HepG2 (cell line): Measurements from ENCODE around the gene PDE2A.

Experiments
- JUND ChIP-seq: sonication (generic); formaldehyde crosslinking; IDR thresholded peaks from 2 replicates; pipeline ENCODE4 v1.8.0; 2022; ENCODE audit warnings: mild to moderate bottlenecking, missing genetic modification reagents
- SMC3 ChIP-seq: IDR thresholded peaks from 2 replicates; pipeline ENCODE4 v1.6.1; 2011; ENCODE audit warnings: low read length, improper control_type of control experiment
- ZNF138 ChIP-seq: sonication (generic); formaldehyde crosslinking; IDR thresholded peaks from 2 replicates; pipeline ENCODE4 v1.5.0; 2020; ENCODE audit warnings: mild to moderate bottlenecking, low read depth, missing genetic modification reagents
- TF ChIP-seq, protein P1 (sequence below), 2 experiments: IDR thresholded peaks; 2 replicates each; pipeline ENCODE4 v1.6.1; 2011 to 2012; ENCODE audit warnings: low read length in 2 of 2, borderline replicate concordance in 1 of 2, low read depth in 1 of 2, mild to moderate bottlenecking in 1 of 2, moderate library complexity in 1 of 2
- TF ChIP-seq, protein P2 (sequence below): sonication (generic); formaldehyde crosslinking; IDR thresholded peaks from 2 replicates; pipeline ENCODE4 v1.5.0; 2020; ENCODE audit warnings: mild to moderate bottlenecking, missing genetic modification reagents, moderate library complexity
- TF ChIP-seq, protein P3 (sequence below): sonication (generic); formaldehyde crosslinking; IDR thresholded peaks from 2 replicates; pipeline ENCODE4 v1.4.0; 2020; ENCODE audit warnings: missing genetic modification reagents

DNA sequence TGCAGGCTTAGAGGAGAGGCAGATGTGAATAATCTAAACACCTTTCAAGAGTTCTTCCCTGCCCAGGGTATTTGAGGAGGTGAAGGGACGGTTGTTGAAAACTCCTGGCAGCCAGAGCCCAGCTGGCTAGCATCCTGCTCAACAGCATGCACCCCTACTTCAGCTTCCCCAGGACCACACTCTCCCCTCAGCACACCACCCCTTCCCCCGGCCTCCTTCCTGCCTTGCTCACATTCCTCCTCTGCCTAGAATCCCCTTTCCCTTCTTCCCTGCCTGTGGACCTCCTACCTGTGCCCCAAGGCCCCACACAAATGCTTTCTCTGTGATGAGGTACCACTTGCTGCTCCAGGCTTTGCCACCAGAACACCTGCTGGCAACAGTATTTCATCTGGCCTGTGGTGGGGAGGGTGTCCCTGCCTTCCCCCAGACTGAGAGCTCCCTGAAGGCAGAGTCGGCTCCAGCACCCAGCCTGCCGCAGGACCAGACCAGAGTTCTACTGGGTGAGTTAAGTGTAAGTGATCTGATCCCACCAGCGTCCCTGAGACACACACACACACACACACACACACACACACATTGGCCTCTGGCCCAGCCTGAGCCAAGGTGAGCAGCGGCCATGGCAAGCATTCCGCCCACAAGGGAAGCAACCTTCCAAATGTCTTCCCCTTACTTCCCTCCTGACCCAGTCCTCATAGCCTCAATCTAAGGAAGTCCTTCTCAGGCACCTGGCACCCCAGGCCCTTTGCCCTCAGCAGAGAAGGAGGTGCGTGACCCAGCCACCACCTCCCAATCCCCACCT is 79.5 kb downstream of the PDE2A start:
- TF ChIP-seq, protein P1, sequence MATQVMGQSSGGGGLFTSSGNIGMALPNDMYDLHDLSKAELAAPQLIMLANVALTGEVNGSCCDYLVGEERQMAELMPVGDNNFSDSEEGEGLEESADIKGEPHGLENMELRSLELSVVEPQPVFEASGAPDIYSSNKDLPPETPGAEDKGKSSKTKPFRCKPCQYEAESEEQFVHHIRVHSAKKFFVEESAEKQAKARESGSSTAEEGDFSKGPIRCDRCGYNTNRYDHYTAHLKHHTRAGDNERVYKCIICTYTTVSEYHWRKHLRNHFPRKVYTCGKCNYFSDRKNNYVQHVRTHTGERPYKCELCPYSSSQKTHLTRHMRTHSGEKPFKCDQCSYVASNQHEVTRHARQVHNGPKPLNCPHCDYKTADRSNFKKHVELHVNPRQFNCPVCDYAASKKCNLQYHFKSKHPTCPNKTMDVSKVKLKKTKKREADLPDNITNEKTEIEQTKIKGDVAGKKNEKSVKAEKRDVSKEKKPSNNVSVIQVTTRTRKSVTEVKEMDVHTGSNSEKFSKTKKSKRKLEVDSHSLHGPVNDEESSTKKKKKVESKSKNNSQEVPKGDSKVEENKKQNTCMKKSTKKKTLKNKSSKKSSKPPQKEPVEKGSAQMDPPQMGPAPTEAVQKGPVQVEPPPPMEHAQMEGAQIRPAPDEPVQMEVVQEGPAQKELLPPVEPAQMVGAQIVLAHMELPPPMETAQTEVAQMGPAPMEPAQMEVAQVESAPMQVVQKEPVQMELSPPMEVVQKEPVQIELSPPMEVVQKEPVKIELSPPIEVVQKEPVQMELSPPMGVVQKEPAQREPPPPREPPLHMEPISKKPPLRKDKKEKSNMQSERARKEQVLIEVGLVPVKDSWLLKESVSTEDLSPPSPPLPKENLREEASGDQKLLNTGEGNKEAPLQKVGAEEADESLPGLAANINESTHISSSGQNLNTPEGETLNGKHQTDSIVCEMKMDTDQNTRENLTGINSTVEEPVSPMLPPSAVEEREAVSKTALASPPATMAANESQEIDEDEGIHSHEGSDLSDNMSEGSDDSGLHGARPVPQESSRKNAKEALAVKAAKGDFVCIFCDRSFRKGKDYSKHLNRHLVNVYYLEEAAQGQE (IDR thresholded peaks at IDR 0.05; ENCODE audit: borderline replicate concordance in 1 of 2, low read depth in 1 of 2, low read length in 2 of 2): no peak
- TF ChIP-seq, protein P2, sequence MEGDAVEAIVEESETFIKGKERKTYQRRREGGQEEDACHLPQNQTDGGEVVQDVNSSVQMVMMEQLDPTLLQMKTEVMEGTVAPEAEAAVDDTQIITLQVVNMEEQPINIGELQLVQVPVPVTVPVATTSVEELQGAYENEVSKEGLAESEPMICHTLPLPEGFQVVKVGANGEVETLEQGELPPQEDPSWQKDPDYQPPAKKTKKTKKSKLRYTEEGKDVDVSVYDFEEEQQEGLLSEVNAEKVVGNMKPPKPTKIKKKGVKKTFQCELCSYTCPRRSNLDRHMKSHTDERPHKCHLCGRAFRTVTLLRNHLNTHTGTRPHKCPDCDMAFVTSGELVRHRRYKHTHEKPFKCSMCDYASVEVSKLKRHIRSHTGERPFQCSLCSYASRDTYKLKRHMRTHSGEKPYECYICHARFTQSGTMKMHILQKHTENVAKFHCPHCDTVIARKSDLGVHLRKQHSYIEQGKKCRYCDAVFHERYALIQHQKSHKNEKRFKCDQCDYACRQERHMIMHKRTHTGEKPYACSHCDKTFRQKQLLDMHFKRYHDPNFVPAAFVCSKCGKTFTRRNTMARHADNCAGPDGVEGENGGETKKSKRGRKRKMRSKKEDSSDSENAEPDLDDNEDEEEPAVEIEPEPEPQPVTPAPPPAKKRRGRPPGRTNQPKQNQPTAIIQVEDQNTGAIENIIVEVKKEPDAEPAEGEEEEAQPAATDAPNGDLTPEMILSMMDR (CRISPR knock-in tag): no peak
- TF ChIP-seq SMC3 (no peak), JUND (CRISPR knock-in tag) (no peak), ZNF138 (no peak)
- TF ChIP-seq, protein P3, sequence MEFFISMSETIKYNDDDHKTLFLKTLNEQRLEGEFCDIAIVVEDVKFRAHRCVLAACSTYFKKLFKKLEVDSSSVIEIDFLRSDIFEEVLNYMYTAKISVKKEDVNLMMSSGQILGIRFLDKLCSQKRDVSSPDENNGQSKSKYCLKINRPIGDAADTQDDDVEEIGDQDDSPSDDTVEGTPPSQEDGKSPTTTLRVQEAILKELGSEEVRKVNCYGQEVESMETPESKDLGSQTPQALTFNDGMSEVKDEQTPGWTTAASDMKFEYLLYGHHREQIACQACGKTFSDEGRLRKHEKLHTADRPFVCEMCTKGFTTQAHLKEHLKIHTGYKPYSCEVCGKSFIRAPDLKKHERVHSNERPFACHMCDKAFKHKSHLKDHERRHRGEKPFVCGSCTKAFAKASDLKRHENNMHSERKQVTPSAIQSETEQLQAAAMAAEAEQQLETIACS (CRISPR knock-in tag): no peak
